Keratinocyte (primary cell): Measurements from ENCODE around the gene TAS1R2.

ENCODE experiments used
- CTCF ChIP-seq, 3 experiments: IDR thresholded peaks in 1 of 3; conservative IDR thresholded peaks in 1 of 3; optimal IDR thresholded peaks in 1 of 3; 2 replicates in 2 of 3; 3 replicates in 1 of 3; pipeline versions ENCODE3 to v1.5.1; 2011; ENCODE audit warnings: low read length in 3 of 3, mild to moderate bottlenecking in 3 of 3, moderate library complexity in 2 of 3, control low read depth in 1 of 3, inconsistent platforms in 1 of 3; ENCODE audit not compliant: insufficient read depth in 2 of 3; ENCODE audit errors: extremely low read depth in 1 of 3
- EZH2 ChIP-seq: IDR thresholded peaks from one replicate; pipeline ENCODE4 v1.6.1; 2012; ENCODE audit warnings: inconsistent platforms, mild to moderate bottlenecking, low read length, moderate library complexity

GRCh38 chr1:18840145-18840544, 19.3 kb downstream of the TAS1R2 start:
- TF ChIP-seq EZH2, result no peak
- TF ChIP-seq CTCF (optimal IDR thresholded peaks at IDR 0.05 in 1 of 3, IDR thresholded peaks at IDR 0.05 in 1 of 3, conservative IDR thresholded peaks at IDR 0.05 in 1 of 3; ENCODE audit: extremely low read depth in 1 of 3, insufficient read depth in 2 of 3, low read length in 3 of 3), result no peak
